Right cardiac atrium (tissue), 5 donors: Measurements from ENCODE around the gene GTF2A1L. TPM values are rescaled to one million over a fixed set of nuclear protein-coding genes. Genes with fewer than 3 reads are reported as not detected.

ENCODE experiments used
- ATAC-seq, 2 donors: fragments of 200-7000 bp; cut with Tn5 transposase; one replicate each; pipeline versions ENCODE4 v1.8.0 to v1.9.1; 2020; ENCODE audit warnings: moderate library complexity in 2 of 2, mild to moderate bottlenecking in 1 of 2
- DNase-seq, 3 donors: peaks; one replicate each; pipeline ENCODE4 v3.0.0-alpha.2; 2020
- H3K27ac ChIP-seq: one replicate; pipeline ENCODE4 v1.5.1; 2013; ENCODE audit warnings: mild to moderate bottlenecking, low read length, control low read depth, moderate library complexity
- H3K27me3 ChIP-seq: one replicate; pipeline ENCODE4 v1.6.1; 2013; ENCODE audit not compliant: control insufficient read depth, insufficient read depth
- H3K4me1 ChIP-seq: one replicate; pipeline ENCODE4 v1.6.1; 2013; ENCODE audit warnings: low read length; ENCODE audit not compliant: control insufficient read depth, insufficient read depth
- H3K4me3 ChIP-seq: one replicate; pipeline ENCODE4 v1.5.1; 2013; ENCODE audit warnings: low read length, control low read depth
- H3K9me3 ChIP-seq: one replicate; pipeline ENCODE4 v1.6.1; 2013; ENCODE audit warnings: low read length; ENCODE audit not compliant: control insufficient read depth
- WGBS: extraction: QIAGEN DNeasy Blood & Tissue Kit; methylation state at CpG from one replicate; pipeline ENCODE4 v1.1.7; 2013; 5-methylcytosine and 5-hydroxymethylcytosine counted together
- intact Hi-C, 4 donors: fragments of 100-400 bp; cut with DNase I; formaldehyde crosslinking; loops; one replicate each; pipeline versions ENCODE4 v1.11.0 to v1.14.0; 2022 to 2023
- polyA plus RNA-seq: library from polyadenylated mRNA; stranded (reverse); fragments of 200-250 nt; gene quantifications from one replicate; pipeline ENCODE4 v1.2.3, GENCODE V29; 2013
- total RNA-seq, 4 donors: library from RNA; stranded (reverse); fragmentation: NEBNext Ultra II Directional; extraction: Animal tissue kit (Norgen Biotek cat#: 25700); gene quantifications; one replicate each; pipeline ENCODE4 v1.2.1, GENCODE V29; 2021
- donor health status: healthy with polysubstance abuse.
- donor health status: DM: no; HTN: yes; CAD: no.
- donor health status: DM: no; HTN: no; CAD: no.
- donor health status: DM: no; HTN: yes; CAD: no; lungs with severe emphysema.
- donor health status: DM: yes; HTN: yes; CAD: no.

GTF2A1L gene
- total and polyA plus RNA-seq, 5 donors: 0.79 TPM; not detected in 4

GRCh38 chr2:48717846-48718245 is 100.2 kb downstream of the GTF2A1L start:
- Histone ChIP-seq H3K9me3 (no peaks in the 10 kb centered on the region), H3K27ac (no peak overlapping the region), H3K4me1 (peaks cover 2% of the 10 kb centered on the region), H3K4me3 (no peak overlapping the region), H3K27me3 (no peaks in the 10 kb centered on the region)
- 57% methylated on average over 3 of the region's 3 CpGs for WGBS
- DNase-seq (no peak), ATAC-seq (no peak)
- intact Hi-C loops: no loop called here

GRCh38 chr2:48719480-48720177 is 102.0 kb downstream of the GTF2A1L start:
- Histone ChIP-seq H3K4me1 (peaks cover 2% of the 10 kb centered on the region), H3K9me3 (no peaks in the 10 kb centered on the region), H3K4me3 (no peak overlapping the region), H3K27me3 (no peaks in the 10 kb centered on the region), H3K27ac (no peak overlapping the region)
- 72% methylated on average over 3 of the region's 3 CpGs for WGBS
- intact Hi-C loops: no loop called here
- DNase-seq (no peak), ATAC-seq (no peak)

DNA sequence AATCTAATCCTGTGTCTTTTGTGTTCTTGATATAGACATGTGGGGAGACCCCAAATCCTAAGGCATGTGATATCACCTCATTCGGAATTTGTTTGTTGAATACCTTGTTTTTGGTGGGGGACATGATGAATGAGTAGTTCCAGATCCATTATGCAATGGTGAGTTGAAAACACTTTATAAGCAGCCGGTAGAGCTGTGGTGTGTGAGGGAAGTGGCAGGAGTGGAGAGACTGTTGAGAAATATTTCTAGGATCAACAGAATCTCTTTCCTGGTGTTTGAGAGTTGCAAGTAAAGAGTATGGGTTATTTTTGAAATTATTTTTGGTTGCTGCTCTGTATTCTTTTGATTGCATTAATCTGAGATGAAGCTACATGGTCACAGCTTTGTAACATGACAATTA is 103.5 kb downstream of the GTF2A1L start:
- no peak for DNase-seq
- H3K9me3 ChIP-seq: no peaks in the 10 kb centered on the region
- no peaks in the 10 kb centered on the region for H3K4me1 ChIP-seq
- ATAC-seq: no peak
- intact Hi-C loops: no loop called here
- H3K27me3 ChIP-seq: no peaks in the 10 kb centered on the region
- no peak overlapping the region for H3K4me3 ChIP-seq
- 86% methylated on average over 2 of the region's 2 CpGs for WGBS
- no peak overlapping the region for H3K27ac ChIP-seq

GRCh38 chr2:48722391-48722790 is 104.7 kb downstream of the GTF2A1L start:
- no peak overlapping the region for H3K4me3 ChIP-seq
- no peaks in the 10 kb centered on the region for H3K27me3 ChIP-seq
- 81% methylated on average over 1 of the region's 1 CpG for WGBS
- DNase-seq: no peak
- H3K4me1 ChIP-seq: no peaks in the 10 kb centered on the region
- H3K9me3 ChIP-seq: no peaks in the 10 kb centered on the region
- ATAC-seq: no peak
- H3K27ac ChIP-seq: no peak overlapping the region
- intact Hi-C loops: no loop called here

GRCh38 chr2:48723129-48723528 is 105.5 kb downstream of the GTF2A1L start:
- DNase-seq: no peak
- H3K4me3 ChIP-seq: no peak overlapping the region
- ATAC-seq: no peak
- intact Hi-C loops: no loop called here
- no peaks in the 10 kb centered on the region for H3K9me3 ChIP-seq
- no peaks in the 10 kb centered on the region for H3K4me1 ChIP-seq
- no peaks in the 10 kb centered on the region for H3K27me3 ChIP-seq
- H3K27ac ChIP-seq: no peak overlapping the region

DNA sequence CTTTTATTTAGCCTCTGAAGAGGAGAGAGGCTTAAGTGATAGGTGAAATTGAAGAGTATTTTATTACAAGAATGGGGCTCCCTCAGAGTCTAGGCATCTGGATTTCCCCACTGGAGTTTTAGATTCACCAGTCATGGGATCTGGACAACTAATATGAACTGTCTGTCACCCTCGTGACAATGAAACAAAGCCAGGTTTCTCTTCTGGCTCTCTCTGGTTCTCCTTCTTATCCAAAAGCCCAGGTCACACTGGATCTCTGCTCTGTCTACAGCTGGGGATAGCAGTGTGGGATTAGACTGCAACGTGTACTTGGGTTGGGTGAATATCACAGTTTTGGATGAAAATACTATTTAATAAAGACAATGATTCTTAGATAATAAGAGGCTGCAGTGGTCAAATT is 106.6 kb downstream of the GTF2A1L start:
- intact Hi-C loops: no loop called here
- Histone ChIP-seq H3K27ac (no peak overlapping the region), H3K4me1 (no peaks in the 10 kb centered on the region), H3K4me3 (no peak overlapping the region), H3K9me3 (no peaks in the 10 kb centered on the region), H3K27me3 (no peaks in the 10 kb centered on the region)
- ATAC-seq: no peak
- no peak for DNase-seq
- WGBS: 50% methylated on average over 2 of the region's 2 CpGs

DNA sequence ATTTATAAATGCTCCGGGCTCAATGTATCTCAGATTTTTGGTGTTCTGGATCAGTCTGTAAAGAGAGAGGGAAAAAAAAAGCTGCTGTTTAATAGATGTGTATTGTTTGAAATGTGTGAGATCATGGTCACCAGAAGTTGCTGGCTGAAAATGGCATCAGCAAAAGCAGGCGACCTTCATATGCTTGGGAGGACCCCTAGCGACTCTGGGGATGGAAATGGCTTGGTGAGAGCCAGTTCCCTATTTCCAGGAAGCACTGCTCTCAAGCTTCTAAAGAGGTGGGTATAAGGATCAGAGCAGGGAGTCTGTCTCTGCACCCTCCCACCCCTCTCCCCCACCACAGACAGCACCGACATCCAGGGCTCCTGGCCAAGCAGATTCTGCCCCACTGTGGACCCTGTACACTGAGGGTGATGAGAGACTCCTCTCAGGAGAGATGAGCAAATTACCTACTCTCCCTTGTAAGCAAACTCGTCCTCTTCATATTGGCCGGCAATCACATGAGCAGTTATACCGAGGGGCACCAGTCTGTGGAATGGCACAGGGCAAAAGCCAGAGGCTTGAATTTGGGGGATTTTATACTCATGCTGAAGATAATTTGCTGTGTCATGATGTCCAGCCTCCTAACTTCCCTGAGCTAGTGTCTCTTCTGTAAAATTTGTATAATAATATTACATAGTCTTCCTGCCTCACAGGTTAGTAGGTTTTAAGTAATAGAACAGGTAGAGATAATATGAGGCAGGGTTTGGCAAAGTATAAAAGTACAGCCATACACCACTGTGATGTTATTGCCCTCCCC is 108.2 kb downstream of the GTF2A1L start:
- intact Hi-C loops: no loop called here
- Histone ChIP-seq H3K27me3 (no peaks in the 10 kb centered on the region), H3K27ac (no peak overlapping the region), H3K4me3 (no peak overlapping the region), H3K4me1 (no peaks in the 10 kb centered on the region), H3K9me3 (no peaks in the 10 kb centered on the region)
- ATAC-seq (no peak), DNase-seq (no peak)
- 63% methylated on average over 7 of the region's 7 CpGs for WGBS

- intact Hi-C loops: no loop called here
- ATAC-seq (no peak), DNase-seq (no peak)
- H3K4me1 ChIP-seq: no peaks in the 10 kb centered on the region
- no peak overlapping the region for H3K27ac ChIP-seq
- WGBS: 85% methylated on average over 2 of the region's 2 CpGs
- no peaks in the 10 kb centered on the region for H3K9me3 ChIP-seq
- H3K27me3 ChIP-seq: no peaks in the 10 kb centered on the region
- no peak overlapping the region for H3K4me3 ChIP-seq
Measured at GRCh38 chr2:48727560-48727959, 109.9 kb downstream of the GTF2A1L start.

GRCh38 chr2:48728295-48728694 is 110.6 kb downstream of the GTF2A1L start:
- no peak for DNase-seq
- no peak for ATAC-seq
- WGBS: 59% methylated on average over 2 of the region's 2 CpGs

GRCh38 chr2:48728840-48729239 is 111.2 kb downstream of the GTF2A1L start:
- intact Hi-C loops: no loop called here
- no peak for DNase-seq
- Histone ChIP-seq H3K4me1 (no peaks in the 10 kb centered on the region), H3K27ac (no peak overlapping the region), H3K4me3 (no peak overlapping the region), H3K27me3 (no peaks in the 10 kb centered on the region), H3K9me3 (no peaks in the 10 kb centered on the region)
- no peak for ATAC-seq

More at GRCh38 chr2:48728295-48728694, 110.6 kb downstream of the GTF2A1L start:
- Histone ChIP-seq H3K4me1 (no peaks in the 10 kb centered on the region), H3K27me3 (no peaks in the 10 kb centered on the region), H3K9me3 (no peaks in the 10 kb centered on the region), H3K27ac (no peak overlapping the region), H3K4me3 (no peak overlapping the region)
- intact Hi-C loops: no loop called here
